Gastrocnemius medialis (tissue), 4 donors: ENCODE data around the gene RASAL2. TPM values are rescaled to one million over a fixed set of nuclear protein-coding genes. Genes with fewer than 3 reads are reported as not detected.

Source experiments
- ATAC-seq, 2 donors: fragments of 150-250 bp; one replicate each; pipeline ENCODE4 v1.9.1; 2016
- DNase-seq, 2 donors: peaks; one replicate each; pipeline ENCODE4 v3.0.0-alpha.2; 2019
- H3K27ac ChIP-seq, 4 donors: fragments of 200-600 bp; sonication (generic); 1 replicate in 1 of 4; 2 replicates in 3 of 4; pipeline ENCODE4 v1.5.1; 2016 to 2018; ENCODE audit warnings: mild to moderate bottlenecking in 2 of 4, moderate library complexity in 1 of 4
- H3K27me3 ChIP-seq, 3 donors: fragments of 200-600 bp; sonication (generic) in 2 of 3; 1 replicate in 1 of 3; 2 replicates in 2 of 3; pipeline versions ENCODE4 v1.5.1 to v1.6.0; 2016 to 2019; ENCODE audit warnings: mild to moderate bottlenecking in 1 of 3, moderate library complexity in 1 of 3
- H3K36me3 ChIP-seq, 2 donors: fragments of 200-600 bp; sonication (generic) in 1 of 2; one replicate each; pipeline ENCODE4 v1.5.1; 2017 to 2018
- H3K4me1 ChIP-seq, 2 donors: fragments of 200-600 bp; sonication (generic) in 1 of 2; one replicate each; pipeline ENCODE4 v1.5.1; 2016 to 2017; ENCODE audit warnings: mild to moderate bottlenecking in 2 of 2
- H3K4me3 ChIP-seq, 4 donors: fragments of 200-600 bp; sonication (generic) in 3 of 4; 1 replicate in 1 of 4; 2 replicates in 3 of 4; pipeline ENCODE4 v1.5.1; 2016 to 2019; ENCODE audit warnings: mild to moderate bottlenecking in 2 of 4
- H3K9me3 ChIP-seq, 3 donors: fragments of 200-600 bp; sonication (generic) in 2 of 3; 1 replicate in 1 of 3; 2 replicates in 2 of 3; pipeline ENCODE4 v1.5.1; 2016 to 2019
- POLR2A ChIP-seq, 2 donors: fragments of 450-650 bp; IDR thresholded peaks; one replicate each; pipeline ENCODE4 v1.6.1; 2017; ENCODE audit warnings: antibody characterized with exemption in 2 of 2, mild to moderate bottlenecking in 2 of 2, moderate library complexity in 2 of 2
- in situ Hi-C, 4 donors: fragments of 200-750 bp; cut with MboI; loops; one replicate each; pipeline versions ENCODE4 v1.15.0 to v1.8.0; 2017; ENCODE audit warnings: low sequenced_read_pairs in 4 of 4
- intact Hi-C: fragments of 100-400 bp; cut with DNase I; formaldehyde crosslinking; loops from one replicate; pipeline ENCODE4 v1.15.1; 2023; ENCODE audit warnings: low total_unique reads
- total RNA-seq, 4 donors: library from RNA; depleted of rRNA; stranded (reverse); fragments of >200 nt; gene quantifications; one replicate each; pipeline versions ENCODE4 v1.1.0 to v1.2.3, GENCODE V29; 2016
- TF ChIP-seq, protein P1 (sequence below), 5 experiments: fragments of 450-650 bp in 3 of 5; fragments of 200-600 bp in 2 of 5; sonication (generic) in 2 of 5; IDR thresholded peaks in 4 of 5; conservative IDR thresholded peaks in 1 of 5; 1 replicate in 4 of 5; 2 replicates in 1 of 5; pipeline ENCODE4 v1.5.1; 2016 to 2019; ENCODE audit warnings: antibody characterized with exemption in 5 of 5, mild to moderate bottlenecking in 3 of 5, moderate library complexity in 3 of 5

The RASAL2 gene
- total RNA-seq, 4 donors from 2014 or later = 7.6 to 13.4 (median 8.8) TPM

DNA sequence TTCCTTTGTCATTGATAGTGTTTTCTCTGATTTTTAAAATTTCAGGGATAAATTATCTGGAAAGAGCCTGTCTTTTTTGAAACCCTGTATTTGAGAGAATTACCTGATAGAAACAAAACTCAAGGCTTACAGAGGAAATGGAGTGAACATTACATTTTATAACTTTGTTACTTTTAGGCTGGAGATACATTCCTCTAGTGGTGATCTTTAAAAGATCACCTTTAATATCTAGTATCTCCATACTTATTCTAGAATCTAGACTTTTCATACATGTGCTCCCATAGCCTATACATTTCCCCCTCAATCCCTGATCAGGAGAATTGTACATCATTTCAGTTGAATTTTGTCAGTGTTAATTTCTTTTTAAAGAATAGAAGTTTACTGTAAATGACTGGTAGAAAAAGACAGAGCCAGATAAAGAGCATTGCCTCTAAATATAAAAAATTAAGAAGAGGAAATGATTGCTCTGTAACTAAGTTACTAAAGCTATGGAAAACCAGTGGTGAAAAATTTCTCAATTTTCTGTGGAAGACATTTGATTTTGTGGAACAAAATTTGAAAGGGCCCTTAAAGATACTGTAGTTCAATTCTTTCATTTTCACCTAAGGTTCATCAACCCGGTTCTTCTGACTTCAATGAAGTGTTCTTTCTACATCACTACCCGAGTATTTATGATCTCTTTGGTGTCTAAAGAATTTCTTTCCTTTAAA, 33.7 kb downstream of the RASAL2 start:
- intact Hi-C loops (loop anchor here (5.0 kb wide), 1 partner anchor 565 kb away; no protein-coding TSS in a partner anchor), in situ Hi-C loops (no loop called here)
- ATAC-seq (no peak), DNase-seq (no peak)
- no peak overlapping the region for H3K4me3 ChIP-seq
- no peaks in the 10 kb centered on the region for H3K36me3 ChIP-seq
- no peaks in the 10 kb centered on the region for H3K4me1 ChIP-seq
- TF ChIP-seq, protein P1, sequence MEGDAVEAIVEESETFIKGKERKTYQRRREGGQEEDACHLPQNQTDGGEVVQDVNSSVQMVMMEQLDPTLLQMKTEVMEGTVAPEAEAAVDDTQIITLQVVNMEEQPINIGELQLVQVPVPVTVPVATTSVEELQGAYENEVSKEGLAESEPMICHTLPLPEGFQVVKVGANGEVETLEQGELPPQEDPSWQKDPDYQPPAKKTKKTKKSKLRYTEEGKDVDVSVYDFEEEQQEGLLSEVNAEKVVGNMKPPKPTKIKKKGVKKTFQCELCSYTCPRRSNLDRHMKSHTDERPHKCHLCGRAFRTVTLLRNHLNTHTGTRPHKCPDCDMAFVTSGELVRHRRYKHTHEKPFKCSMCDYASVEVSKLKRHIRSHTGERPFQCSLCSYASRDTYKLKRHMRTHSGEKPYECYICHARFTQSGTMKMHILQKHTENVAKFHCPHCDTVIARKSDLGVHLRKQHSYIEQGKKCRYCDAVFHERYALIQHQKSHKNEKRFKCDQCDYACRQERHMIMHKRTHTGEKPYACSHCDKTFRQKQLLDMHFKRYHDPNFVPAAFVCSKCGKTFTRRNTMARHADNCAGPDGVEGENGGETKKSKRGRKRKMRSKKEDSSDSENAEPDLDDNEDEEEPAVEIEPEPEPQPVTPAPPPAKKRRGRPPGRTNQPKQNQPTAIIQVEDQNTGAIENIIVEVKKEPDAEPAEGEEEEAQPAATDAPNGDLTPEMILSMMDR (IDR thresholded peaks at IDR 0.05 in 4 of 5, conservative IDR thresholded peaks at IDR 0.05 in 1 of 5) = no peak
- TF ChIP-seq POLR2A (IDR thresholded peaks at IDR 0.05) = no peak
- no peaks in the 10 kb centered on the region for H3K9me3 ChIP-seq
- H3K27me3 ChIP-seq = no peaks in the 10 kb centered on the region
- H3K27ac ChIP-seq = peak overlapping the region in 1 of 4 donors; percentile 5

DNA sequence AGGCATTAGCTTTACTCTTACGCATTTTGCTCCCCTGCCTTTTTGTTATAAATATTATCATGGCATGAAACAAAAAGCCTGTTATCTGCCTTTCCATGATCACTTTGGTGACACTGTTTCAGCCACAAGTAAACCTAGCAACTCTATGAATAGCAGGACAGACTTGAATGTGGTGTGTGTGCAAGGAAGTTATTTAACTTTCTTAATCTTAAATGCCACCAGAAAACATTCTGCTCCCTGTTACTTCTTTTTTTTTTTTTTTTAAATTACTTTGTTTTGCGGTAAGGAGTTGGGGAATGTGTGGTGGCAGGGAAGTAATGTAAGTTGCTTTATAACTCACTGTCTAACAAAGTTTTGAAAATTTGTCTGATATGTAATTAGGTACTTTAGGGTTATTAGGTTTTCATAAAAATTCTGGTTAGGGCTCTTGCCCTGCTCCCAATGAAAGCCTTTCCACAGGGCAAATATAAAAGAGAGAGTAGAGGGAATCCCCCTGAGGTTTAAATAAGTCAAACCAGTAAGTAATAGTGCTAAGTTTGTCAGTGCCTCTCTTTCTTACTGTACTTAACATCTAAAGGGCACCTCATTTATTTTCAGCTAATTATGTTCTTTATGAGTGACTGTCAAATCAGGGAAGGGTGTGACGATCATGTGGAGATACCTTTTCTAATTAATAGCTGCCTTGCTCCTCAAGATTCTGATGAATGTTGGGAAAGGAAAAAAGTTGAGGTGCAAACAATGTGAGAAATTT, 39.5 kb downstream of the RASAL2 start:
- H3K27ac ChIP-seq = no peak overlapping the region

DNA sequence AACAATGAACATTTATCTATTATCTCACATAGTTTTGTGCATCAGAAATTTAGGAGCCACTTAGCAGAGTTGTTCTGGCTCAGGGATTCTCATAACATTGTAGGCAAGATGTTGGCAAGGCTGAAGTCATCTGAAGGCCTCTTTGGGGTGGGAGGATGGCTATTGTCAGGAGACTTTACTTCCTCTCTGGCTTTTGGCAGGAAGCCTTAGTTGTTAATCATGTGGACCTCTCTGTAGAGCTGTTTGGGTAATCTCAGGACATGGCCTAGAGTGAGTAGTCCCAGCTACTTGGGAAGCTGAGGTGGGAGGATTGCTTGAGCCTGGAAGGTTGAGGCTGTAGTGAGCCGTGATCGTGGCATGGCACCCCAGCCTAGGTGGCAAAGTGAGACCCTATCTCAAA, 40.2 kb downstream of the RASAL2 start:
- H3K36me3 ChIP-seq = no peaks in the 10 kb centered on the region
- H3K4me1 ChIP-seq = peaks cover 0 to 11% of the 10 kb centered on the region in 2 donors
- no peak for TF ChIP-seq POLR2A (IDR thresholded peaks at IDR 0.05)
- TF ChIP-seq, protein P1 (IDR thresholded peaks at IDR 0.05 in 4 of 5, conservative IDR thresholded peaks at IDR 0.05 in 1 of 5) = no peak
- DNase-seq (peak in 1 of 2 donors; percentile 4), ATAC-seq (peak; percentile 44 to 65)
- H3K27ac ChIP-seq = no peak overlapping the region
- no peaks in the 10 kb centered on the region for H3K9me3 ChIP-seq
- no peaks in the 10 kb centered on the region for H3K27me3 ChIP-seq
- intact Hi-C loops (no loop called here), in situ Hi-C loops (no loop called here)
- no peak overlapping the region for H3K4me3 ChIP-seq

More for the DNA sequence above, 39.5 kb downstream of the RASAL2 start:
- ATAC-seq (no peak), DNase-seq (no peak)
- no peak for TF ChIP-seq POLR2A (IDR thresholded peaks at IDR 0.05)
- TF ChIP-seq, protein P1 (IDR thresholded peaks at IDR 0.05 in 4 of 5, conservative IDR thresholded peaks at IDR 0.05 in 1 of 5) = no peak
- H3K4me3 ChIP-seq = no peak overlapping the region
- no peaks in the 10 kb centered on the region for H3K9me3 ChIP-seq
- in situ Hi-C loops = no loop called here
- peaks cover 0 to 11% of the 10 kb centered on the region in 2 donors for H3K4me1 ChIP-seq
- intact Hi-C loops = no loop called here
- H3K36me3 ChIP-seq = no peaks in the 10 kb centered on the region
- H3K27me3 ChIP-seq = no peaks in the 10 kb centered on the region

DNA sequence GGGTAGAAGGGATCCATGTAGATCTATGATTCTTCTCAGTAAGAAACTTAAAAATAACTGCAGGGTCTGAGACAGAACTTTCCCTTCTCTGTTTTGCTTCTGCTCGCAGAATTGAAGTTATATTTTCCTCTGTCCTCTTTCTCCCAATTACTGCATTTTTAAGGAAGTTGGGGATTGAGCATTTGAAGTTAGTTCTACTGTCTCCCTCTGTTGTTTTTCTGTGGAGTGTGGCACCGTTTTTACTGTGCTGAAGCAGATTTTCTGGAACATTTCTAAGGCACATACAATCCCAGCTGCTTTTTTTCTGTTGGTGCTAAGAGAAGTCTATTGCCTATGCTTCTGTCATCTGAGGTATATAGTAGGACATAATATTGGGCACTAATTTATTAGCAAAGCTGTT, 43.3 kb downstream of the RASAL2 start:
- no peak overlapping the region for H3K4me3 ChIP-seq
- H3K27me3 ChIP-seq = no peaks in the 10 kb centered on the region
- no peaks in the 10 kb centered on the region for H3K9me3 ChIP-seq
- ATAC-seq = no peak
- in situ Hi-C loops (no loop called here), intact Hi-C loops (no loop called here)
- TF ChIP-seq, protein P1 (IDR thresholded peaks at IDR 0.05 in 4 of 5, conservative IDR thresholded peaks at IDR 0.05 in 1 of 5) = no peak
- no peak for TF ChIP-seq POLR2A (IDR thresholded peaks at IDR 0.05)
- no peaks in the 10 kb centered on the region for H3K36me3 ChIP-seq
- no peak for DNase-seq
- H3K4me1 ChIP-seq = peaks cover 0 to 11% of the 10 kb centered on the region in 2 donors
- peak overlapping the region in 1 of 4 donors; percentile 8 for H3K27ac ChIP-seq
